Lung (tissue), 12 donors: ENCODE results near the gene NUSAP1. TPM values are rescaled to one million over a fixed set of nuclear protein-coding genes. Genes with fewer than 3 reads are reported as not detected.
A peak's percentile ranks its signal among the peaks of the same experiment; 100 is the strongest.

Experiments used
- ATAC-seq: fragments of 200-7000 bp; cut with Tn5 transposase; one replicate; pipeline ENCODE4 v1.9.1; 2020; ENCODE audit warnings: moderate number of reproducible peaks; ENCODE audit not compliant: insufficient read depth, low FRiP score
- DNase-seq, 3 donors: peaks; one replicate each; pipeline ENCODE4 v3.0.0-alpha.2; 2013 to 2017
- H3K27ac ChIP-seq, 2 donors: one replicate each; pipeline ENCODE4 v1.5.1; 2013; ENCODE audit warnings: mild to moderate bottlenecking in 2 of 2, moderate library complexity in 2 of 2, control low read depth in 1 of 2, inconsistent platforms in 1 of 2, low read depth in 1 of 2, low read length in 1 of 2
- H3K27me3 ChIP-seq, 3 donors: one replicate each; pipeline ENCODE4 v1.5.1; 2013; ENCODE audit warnings: low read length in 2 of 3; ENCODE audit not compliant: control insufficient read depth in 3 of 3, insufficient read depth in 3 of 3
- H3K36me3 ChIP-seq, 4 donors: one replicate each; pipeline ENCODE4 v1.5.1; 2013; ENCODE audit warnings: low read length in 4 of 4, mild to moderate bottlenecking in 1 of 4, moderate library complexity in 1 of 4; ENCODE audit not compliant: control insufficient read depth in 4 of 4, insufficient read depth in 4 of 4
- H3K4me1 ChIP-seq, 5 donors: one replicate each; pipeline ENCODE4 v1.5.1; 2013; ENCODE audit warnings: low read length in 5 of 5, mild to moderate bottlenecking in 2 of 5, moderate library complexity in 1 of 5; ENCODE audit not compliant: control insufficient read depth in 5 of 5, insufficient read depth in 5 of 5
- H3K4me3 ChIP-seq: one replicate; pipeline ENCODE4 v1.5.1; 2013; ENCODE audit warnings: mild to moderate bottlenecking, control low read depth, moderate library complexity
- H3K9ac ChIP-seq, 2 donors: one replicate each; pipeline ENCODE4 v1.5.1; 2013; ENCODE audit warnings: low read length in 2 of 2, control low read depth in 1 of 2; ENCODE audit not compliant: insufficient read depth in 1 of 2
- H3K9me3 ChIP-seq, 4 donors: one replicate each; pipeline ENCODE4 v1.5.1; 2013; ENCODE audit warnings: low read length in 3 of 4, mild to moderate bottlenecking in 1 of 4, moderate library complexity in 1 of 4; ENCODE audit not compliant: control insufficient read depth in 4 of 4, insufficient read depth in 3 of 4
- CTCF ChIP-seq: IDR thresholded peaks from 2 replicates; pipeline ENCODE4 v1.5.1; 2012; ENCODE audit warnings: mild to moderate bottlenecking; ENCODE audit errors: control extremely low read depth, extremely low read depth
- WGBS, 2 donors: extraction: QIAGEN DNeasy Blood & Tissue Kit; methylation state at CpG; one replicate each; pipeline ENCODE4 v1.1.7; 2013; 5-methylcytosine and 5-hydroxymethylcytosine counted together
- polyA plus RNA-seq, 2 donors: library from polyadenylated mRNA; stranded (reverse); fragments of 200-250 nt; gene quantifications; one replicate each; pipeline ENCODE4 v1.2.1, GENCODE V29; 2013
- total RNA-seq, 2 donors: library from RNA; depleted of rRNA in 1 of 2; stranded (reverse); fragments of >200 nt in 1 of 2; gene quantifications; one replicate each; pipeline ENCODE4 v1.2.1, GENCODE V29; 2014 to 2021
- donor health status: control.
- donor health status: control.
- donor health status: Bipolar disorder and iron deficiency.
- donor health status: healthy.
- donor health status: DM: yes; HTN: yes; CAD: no.

NUSAP1 gene
- total and polyA plus RNA-seq, 4 donors = 3.7 to 24.1 (median 6.5) TPM

GRCh38 chr15:41411441-41411840 lies 78.8 kb downstream of the NUSAP1 start:
- H3K27me3 ChIP-seq = no peaks in the 10 kb centered on the region
- ATAC-seq = no peak
- peaks cover 0 to 5% (median 0%) of the 10 kb centered on the region in 5 donors for H3K4me1 ChIP-seq
- no peak overlapping the region for H3K9ac ChIP-seq
- TF ChIP-seq CTCF = no peak
- no peak for DNase-seq
- no peak overlapping the region for H3K4me3 ChIP-seq
- no peaks in the 10 kb centered on the region for H3K9me3 ChIP-seq
- WGBS, 2 donors = 86 to 96% methylated on average over 3 of the region's 3 CpGs
- no peak overlapping the region for H3K27ac ChIP-seq
- H3K36me3 ChIP-seq = no peaks in the 10 kb centered on the region

- ATAC-seq = peak; percentile 4
- WGBS, 2 donors = 34 to 36% methylated on average over 20 of the region's 20 CpGs
- no peak for TF ChIP-seq CTCF
- no peaks in the 10 kb centered on the region for H3K9me3 ChIP-seq
- no peak for DNase-seq
- no peaks in the 10 kb centered on the region for H3K36me3 ChIP-seq
- H3K4me3 ChIP-seq = peak overlapping the region; percentile 35
- H3K9ac ChIP-seq = peak overlapping the region; percentile 56 to 75
- H3K4me1 ChIP-seq = peaks cover 0 to 10% (median 3%) of the 10 kb centered on the region in 5 donors
- peak overlapping the region; percentile 75 to 78 for H3K27ac ChIP-seq
- H3K27me3 ChIP-seq = no peaks in the 10 kb centered on the region
Measured at GRCh38 chr15:41416128-41416741, 83.6 kb downstream of the NUSAP1 start.

- H3K9ac ChIP-seq = peak within 1 kb of the TSS; percentile 68 to 87
- H3K27ac ChIP-seq = peak within 1 kb of the TSS; percentile 78 to 92
- peaks cover 0 to 10% (median 3%) of the 10 kb centered on the region in 5 donors for H3K4me1 ChIP-seq
- DNase-seq (peak; percentile 94 to 97 (median 96)), ATAC-seq (peak; percentile 97)
- H3K36me3 ChIP-seq = no peaks in the 10 kb centered on the region
- WGBS, 2 donors = 0% methylated on average over 55 to 74 of the region's 74 CpGs
- H3K9me3 ChIP-seq = no peaks in the 10 kb centered on the region
- peak within 1 kb of the TSS; percentile 99 for H3K4me3 ChIP-seq
- TF ChIP-seq CTCF = no peak
- no peaks in the 10 kb centered on the region for H3K27me3 ChIP-seq
Measured at GRCh38 chr15:41416742-41417417, 84.2 kb downstream of the NUSAP1 start, which contains the start of gene RTF1. TSS of gene RTF1 (plus strand) at chr15:41417095. CDS start at chr15:41417116, 21 bp downstream.
